HG03280 (cell line): Measurements from ENCODE around the gene FAM76A.
"Not testable (repeated sequence)": the region's sequence is repeated elsewhere in the genome, so short reads cannot be mapped to it uniquely, and the experiment has no call there.

Source experiments
- ATAC-seq: cut with Tn5 transposase; IDR thresholded peaks from one replicate; pipeline ENCODE4 v1.9.1; 2021; ENCODE audit warnings: mild to moderate bottlenecking, moderate library complexity; ENCODE audit not compliant: unreplicated experiment

FAM76A gene

GRCh38 chr1:27725374-27726172, at the start of gene FAM76A:
Gene FAM76A (plus strand): TSS chr1:27725961. CDS start chr1:27726081, 120 bp downstream.
- peak; percentile 93 for ATAC-seq

- no peak for ATAC-seq
Observed at GRCh38 chr1:27676410-27676809, 49.4 kb upstream of the FAM76A start.

- ATAC-seq: no peak
Observed at GRCh38 chr1:27678747-27679146, 47.0 kb upstream of the FAM76A start.

GRCh38 chr1:27680225-27680791, 45.5 kb upstream of the FAM76A start:
- not testable (repeated sequence) for ATAC-seq

GRCh38 chr1:27681580-27681979, 44.2 kb upstream of the FAM76A start:
- ATAC-seq: not testable (repeated sequence)

- no peak for ATAC-seq
Observed at GRCh38 chr1:27682351-27682944, 43.3 kb upstream of the FAM76A start.

- ATAC-seq: no peak
Observed at GRCh38 chr1:27684176-27684575, 41.6 kb upstream of the FAM76A start.

- ATAC-seq: no peak
Observed at GRCh38 chr1:27686223-27686990, 39.4 kb upstream of the FAM76A start.

- no peak for ATAC-seq
Observed at GRCh38 chr1:27687906-27688305, 37.9 kb upstream of the FAM76A start.

GRCh38 chr1:27689423-27690173, 36.2 kb upstream of the FAM76A start:
- ATAC-seq: peak; percentile 64

- no peak for ATAC-seq
Observed at GRCh38 chr1:27690183-27690582, 35.6 kb upstream of the FAM76A start.

GRCh38 chr1:27696835-27697234, 28.9 kb upstream of the FAM76A start:
- ATAC-seq: not testable (repeated sequence)

GRCh38 chr1:27704958-27705357, 20.8 kb upstream of the FAM76A start:
- no peak for ATAC-seq

GRCh38 chr1:27705545-27705944, 20.2 kb upstream of the FAM76A start:
- no peak for ATAC-seq

- no peak for ATAC-seq
Observed at GRCh38 chr1:27710574-27710973, 15.2 kb upstream of the FAM76A start.

GRCh38 chr1:27713139-27713725, 12.5 kb upstream of the FAM76A start:
- ATAC-seq: no peak

GRCh38 chr1:27713869-27714513, 11.8 kb upstream of the FAM76A start:
- no peak for ATAC-seq

GRCh38 chr1:27716262-27716895, 9.4 kb upstream of the FAM76A start:
- no peak for ATAC-seq
